Muscle of leg (tissue), 11 donors: Measurements from ENCODE around the gene S100PBP. TPM values are rescaled to one million over a fixed set of nuclear protein-coding genes. Genes with fewer than 3 reads are reported as not detected.

Experiments used
- DNase-seq: peaks from one replicate; pipeline ENCODE4 v3.0.0; 2013
- H3K27ac ChIP-seq: one replicate; pipeline ENCODE4 v1.5.1; 2013; ENCODE audit warnings: mild to moderate bottlenecking, low read length, control low read depth
- H3K27me3 ChIP-seq: one replicate; pipeline ENCODE4 v1.6.1; 2013; ENCODE audit warnings: low read length; ENCODE audit not compliant: control insufficient read depth, insufficient read depth
- H3K36me3 ChIP-seq: one replicate; pipeline ENCODE4 v1.6.1; 2013; ENCODE audit warnings: low read length; ENCODE audit not compliant: control insufficient read depth, insufficient read depth
- H3K4me1 ChIP-seq: one replicate; pipeline ENCODE4 v1.6.1; 2013; ENCODE audit warnings: low read length; ENCODE audit not compliant: control insufficient read depth, insufficient read depth
- H3K4me3 ChIP-seq: one replicate; pipeline ENCODE4 v1.5.1; 2013; ENCODE audit warnings: low read length, control low read depth
- H3K9me3 ChIP-seq: replicated peaks from 2 replicates; pipeline ENCODE4 v1.6.1; 2013; ENCODE audit warnings: low read depth, low read length; ENCODE audit not compliant: control insufficient read depth
- WGBS: methylation state at CpG from one replicate; pipeline ENCODE4 v1.1.5; 2013; ENCODE audit warnings: missing lambda C conversion rate; ENCODE audit not compliant: insufficient coverage; 5-methylcytosine and 5-hydroxymethylcytosine counted together
- polyA plus RNA-seq, 8 donors: library from polyadenylated mRNA; unstranded; fragments of 120-200 nt; gene quantifications; one replicate each; pipeline versions ENCODE4 v1.2.1 to v1.2.3, GENCODE V29; 2013; ENCODE audit warnings: inconsistent platforms in 1 of 8, low replicate concordance in 1 of 8; ENCODE audit not compliant: insufficient read length in 8 of 8, insufficient read depth in 1 of 8
- total RNA-seq: library from RNA; stranded (reverse); fragments of 120-200 nt; gene quantifications from one replicate; pipeline ENCODE4 v1.2.4, GENCODE V29; 2013

S100PBP gene
- total and polyA plus RNA-seq, 9 donors = 16.9 to 26.6 (median 22.8) TPM

- peaks cover 58% of the 10 kb centered on the region for H3K36me3 ChIP-seq
- no peaks in the 10 kb centered on the region for H3K27me3 ChIP-seq
- no peaks in the 10 kb centered on the region for H3K9me3 ChIP-seq
- no CpG with 5 or more reads among the region's 2 CpGs for WGBS
- H3K4me3 ChIP-seq = no peak overlapping the region
- no peak overlapping the region for H3K27ac ChIP-seq
- peaks cover 30% of the 10 kb centered on the region for H3K4me1 ChIP-seq
- DNase-seq = peak; percentile 61
Observed at GRCh38 chr1:32859915-32860314, 42.5 kb downstream of the S100PBP start.

GRCh38 chr1:32860566-32860965, 43.1 kb downstream of the S100PBP start:
- H3K4me1 ChIP-seq = peaks cover 30% of the 10 kb centered on the region
- H3K27ac ChIP-seq = no peak overlapping the region
- no peaks in the 10 kb centered on the region for H3K9me3 ChIP-seq
- DNase-seq = no peak
- H3K36me3 ChIP-seq = peaks cover 56% of the 10 kb centered on the region
- H3K27me3 ChIP-seq = no peaks in the 10 kb centered on the region
- H3K4me3 ChIP-seq = no peak overlapping the region

GRCh38 chr1:32861904-32862695, 44.6 kb downstream of the S100PBP start:
- Histone ChIP-seq H3K27me3 (no peaks in the 10 kb centered on the region), H3K27ac (no peak overlapping the region), H3K36me3 (peaks cover 58% of the 10 kb centered on the region), H3K4me1 (peaks cover 30% of the 10 kb centered on the region), H3K9me3 (no peaks in the 10 kb centered on the region), H3K4me3 (no peak overlapping the region)
- WGBS = 72% methylated on average over 3 of the region's 3 CpGs
- DNase-seq = no peak

- WGBS = 87% methylated on average over 3 of the region's 4 CpGs
- Histone ChIP-seq H3K27ac (no peak overlapping the region), H3K36me3 (peaks cover 68% of the 10 kb centered on the region)
Observed at GRCh38 chr1:32863218-32863880, 45.9 kb downstream of the S100PBP start.

GRCh38 chr1:32863881-32864245, 46.4 kb downstream of the S100PBP start:
- no peaks in the 10 kb centered on the region for H3K9me3 ChIP-seq
- H3K4me3 ChIP-seq = no peak overlapping the region
- H3K36me3 ChIP-seq = peaks cover 71% of the 10 kb centered on the region
- peaks cover 32% of the 10 kb centered on the region for H3K4me1 ChIP-seq
- no peaks in the 10 kb centered on the region for H3K27me3 ChIP-seq
- no peak overlapping the region for H3K27ac ChIP-seq
- WGBS = no CpG with 5 or more reads among the region's 1 CpG
- no peak for DNase-seq

More at GRCh38 chr1:32863218-32863880, 45.9 kb downstream of the S100PBP start:
- Histone ChIP-seq H3K9me3 (no peaks in the 10 kb centered on the region), H3K4me3 (no peak overlapping the region), H3K27me3 (no peaks in the 10 kb centered on the region), H3K4me1 (peaks cover 30% of the 10 kb centered on the region)
- no peak for DNase-seq

GRCh38 chr1:32864375-32865019, 47.0 kb downstream of the S100PBP start:
- 90% methylated on average over 4 of the region's 8 CpGs for WGBS
- Histone ChIP-seq H3K27me3 (no peaks in the 10 kb centered on the region), H3K9me3 (no peaks in the 10 kb centered on the region), H3K27ac (no peak overlapping the region), H3K36me3 (peaks cover 77% of the 10 kb centered on the region), H3K4me3 (no peak overlapping the region), H3K4me1 (peaks cover 39% of the 10 kb centered on the region)
- no peak for DNase-seq

- DNase-seq = no peak
- no CpG with 5 or more reads among the region's 3 CpGs for WGBS
- peaks cover 43% of the 10 kb centered on the region for H3K4me1 ChIP-seq
- H3K27me3 ChIP-seq = no peaks in the 10 kb centered on the region
- H3K4me3 ChIP-seq = no peak overlapping the region
- H3K27ac ChIP-seq = no peak overlapping the region
- peaks cover 76% of the 10 kb centered on the region for H3K36me3 ChIP-seq
- no peaks in the 10 kb centered on the region for H3K9me3 ChIP-seq
Observed at GRCh38 chr1:32865639-32866405, 48.4 kb downstream of the S100PBP start.

GRCh38 chr1:32867151-32867550, 49.7 kb downstream of the S100PBP start:
- DNase-seq = no peak
- WGBS = 79% methylated on average over 4 of the region's 5 CpGs
- peaks cover 5% of the 10 kb centered on the region for H3K27me3 ChIP-seq
- H3K27ac ChIP-seq = no peak overlapping the region
- no peak overlapping the region for H3K4me3 ChIP-seq
- H3K4me1 ChIP-seq = peaks cover 46% of the 10 kb centered on the region
- peaks cover 64% of the 10 kb centered on the region for H3K36me3 ChIP-seq
- H3K9me3 ChIP-seq = no peaks in the 10 kb centered on the region

- peaks cover 5% of the 10 kb centered on the region for H3K27me3 ChIP-seq
- H3K9me3 ChIP-seq = no peaks in the 10 kb centered on the region
- DNase-seq = no peak
- no peak overlapping the region for H3K4me3 ChIP-seq
- H3K27ac ChIP-seq = no peak overlapping the region
- 88% methylated on average over 4 of the region's 7 CpGs for WGBS
- H3K4me1 ChIP-seq = peaks cover 47% of the 10 kb centered on the region
- H3K36me3 ChIP-seq = peaks cover 59% of the 10 kb centered on the region
Observed at GRCh38 chr1:32867671-32868070, 50.2 kb downstream of the S100PBP start.

- H3K36me3 ChIP-seq = peaks cover 55% of the 10 kb centered on the region
- H3K27ac ChIP-seq = no peak overlapping the region
- H3K4me3 ChIP-seq = no peak overlapping the region
- H3K9me3 ChIP-seq = no peaks in the 10 kb centered on the region
- H3K4me1 ChIP-seq = peaks cover 52% of the 10 kb centered on the region
- DNase-seq = no peak
- 91% methylated on average over 9 of the region's 13 CpGs for WGBS
- H3K27me3 ChIP-seq = peaks cover 5% of the 10 kb centered on the region
Observed at GRCh38 chr1:32868085-32868484, 50.6 kb downstream of the S100PBP start.
